Measurements from ENCODE around the gene IKZF5.
A peak's percentile ranks its signal among the peaks of the same experiment; 100 is the strongest.

IKZF5 gene

GRCh38 chr10:122980209-122981065 is 28.2 kb downstream of the IKZF5 start, which contains the start of gene PSTK:
Gene PSTK (plus strand): TSS chr10:122980401. CDS start chr10:122980480, 79 bp downstream.
- peak; percentile 29 for DNase-seq

DNA sequence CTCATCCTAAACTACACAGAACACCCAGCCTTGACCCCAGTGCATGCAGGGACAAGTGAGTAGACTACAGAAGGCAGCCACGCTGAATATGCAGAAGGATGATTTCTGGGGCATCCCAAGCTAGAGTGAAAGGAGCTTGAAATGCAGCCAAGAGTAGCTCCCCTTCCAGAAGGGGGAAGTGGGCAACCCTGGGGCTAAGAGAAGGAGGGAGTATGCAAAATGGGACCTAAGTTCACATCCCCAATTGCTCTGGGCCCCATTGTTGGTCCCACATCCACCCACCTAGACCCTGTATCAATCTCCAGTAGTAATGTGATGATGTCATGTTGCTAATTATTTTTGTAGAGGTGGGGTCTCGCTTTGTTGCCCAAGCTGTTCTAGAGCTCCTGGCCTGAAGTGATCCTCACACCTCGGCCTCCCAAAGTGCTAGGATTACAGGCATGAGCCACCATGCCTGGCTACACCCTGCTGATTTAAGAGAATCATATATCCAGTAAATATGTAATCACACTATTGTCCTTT is 34.0 kb downstream of the IKZF5 start:
- DNase-seq: no peak

GRCh38 chr10:122974023-122974422 is 34.6 kb downstream of the IKZF5 start:
- no peak for DNase-seq

DNA sequence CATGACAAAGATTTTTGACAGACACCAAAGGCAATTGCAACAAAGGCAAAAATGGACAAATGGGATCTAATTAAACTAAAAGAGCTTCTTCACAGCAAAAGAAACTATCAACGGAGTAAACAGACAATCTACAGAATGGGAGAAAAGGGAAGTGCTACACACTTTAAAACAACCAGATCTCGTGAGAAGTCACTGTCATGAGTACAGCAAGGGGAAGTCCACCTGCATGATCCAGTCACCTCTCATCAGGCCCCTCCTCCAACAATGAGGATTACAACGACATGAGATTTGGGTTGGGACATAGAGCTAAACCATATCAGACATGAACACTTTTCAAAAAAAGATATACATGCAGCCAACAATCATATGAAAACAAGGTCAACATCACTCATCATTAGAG is 39.9 kb downstream of the IKZF5 start:
- no peak for DNase-seq

GRCh38 chr10:122966879-122967278 is 41.7 kb downstream of the IKZF5 start:
- no peak for DNase-seq

GRCh38 chr10:122962405-122962804 is 46.2 kb downstream of the IKZF5 start:
- no peak for DNase-seq

DNA sequence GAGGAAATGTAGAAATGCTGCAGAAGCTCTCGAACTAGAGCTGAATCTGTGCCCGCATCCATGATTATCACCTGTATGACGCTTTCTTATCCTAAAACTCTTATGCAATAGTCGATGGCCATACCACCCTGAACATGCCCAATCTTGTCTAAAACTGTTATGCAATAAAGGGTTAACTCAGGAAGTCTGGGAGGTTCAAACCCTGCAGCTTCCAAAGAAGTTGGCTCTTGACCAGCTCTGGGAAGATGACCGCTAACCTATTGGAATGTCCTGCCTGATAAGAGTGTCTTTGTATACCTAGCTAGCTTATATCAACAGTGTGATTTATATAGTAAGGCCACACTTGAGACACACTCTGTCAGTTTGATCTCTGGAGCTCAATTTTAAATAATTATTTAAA is 51.1 kb downstream of the IKZF5 start:
- no peak for DNase-seq

- DNase-seq: no peak
Observed at GRCh38 chr10:122955892-122956291, 52.7 kb downstream of the IKZF5 start.

DNA sequence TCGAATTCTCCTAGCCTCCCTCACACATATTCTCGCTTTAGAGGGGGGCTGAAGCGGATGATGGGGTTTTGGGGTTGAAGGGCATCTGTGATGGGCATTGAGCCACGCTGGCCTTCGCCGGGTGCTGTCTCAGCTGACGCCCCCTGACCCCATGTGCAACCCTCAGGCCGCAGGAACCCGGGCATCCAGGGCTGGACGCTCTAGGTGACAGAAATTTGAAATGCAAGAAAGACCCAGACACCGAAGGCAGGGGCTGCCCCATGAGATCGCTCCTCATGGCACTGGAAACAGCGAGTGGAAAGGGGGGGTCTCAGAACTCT is 53.9 kb downstream of the IKZF5 start:
- DNase-seq: no peak

DNA sequence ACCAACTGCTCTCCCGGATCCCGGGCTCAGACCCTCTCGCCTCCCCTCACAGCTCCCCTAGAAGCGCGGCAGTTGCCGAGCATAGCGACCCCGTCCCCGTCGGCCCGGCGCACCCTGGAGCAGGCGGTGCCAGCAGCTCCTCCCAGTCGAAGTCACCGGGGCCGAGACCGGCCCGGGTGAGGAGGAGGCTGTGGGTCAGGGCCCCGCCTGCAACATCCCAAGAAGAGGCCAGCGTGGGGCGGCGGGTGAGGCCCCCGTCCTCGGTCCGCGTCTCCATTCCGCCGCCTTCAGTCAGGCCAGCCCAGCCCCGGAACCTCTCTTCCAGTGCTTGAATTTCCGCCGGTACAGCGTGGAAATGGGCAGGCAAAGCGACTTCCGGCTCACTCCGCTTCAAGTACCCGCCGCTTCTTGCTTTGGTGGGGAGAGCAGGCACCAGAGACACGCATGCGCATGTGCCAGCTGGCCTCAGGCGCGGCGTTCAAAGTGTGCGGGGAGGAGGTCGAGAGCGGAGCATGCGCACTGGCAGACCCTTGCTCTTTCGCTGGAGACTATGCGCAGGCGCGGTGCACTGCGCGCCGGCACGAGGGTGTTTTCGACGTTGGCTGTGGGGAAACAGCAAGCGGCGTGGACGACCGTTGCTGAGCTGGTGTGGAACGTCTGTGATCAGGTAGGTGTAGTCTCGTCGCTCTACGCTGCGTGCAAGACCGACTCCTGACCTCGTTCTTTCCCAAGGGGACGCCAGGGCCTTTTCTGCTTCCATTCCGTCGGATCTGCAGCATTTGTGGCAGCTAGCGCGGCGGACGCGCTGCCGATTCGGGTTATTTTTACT is 54.5 kb downstream of the IKZF5 start, which contains the start of gene C10orf88:
Gene C10orf88, minus strand, starts transcription at position 326 of the 829 bp plus-strand sequence. Its CDS starts 49 bp downstream, at position 277.
- DNase-seq: peak; percentile 71

DNA sequence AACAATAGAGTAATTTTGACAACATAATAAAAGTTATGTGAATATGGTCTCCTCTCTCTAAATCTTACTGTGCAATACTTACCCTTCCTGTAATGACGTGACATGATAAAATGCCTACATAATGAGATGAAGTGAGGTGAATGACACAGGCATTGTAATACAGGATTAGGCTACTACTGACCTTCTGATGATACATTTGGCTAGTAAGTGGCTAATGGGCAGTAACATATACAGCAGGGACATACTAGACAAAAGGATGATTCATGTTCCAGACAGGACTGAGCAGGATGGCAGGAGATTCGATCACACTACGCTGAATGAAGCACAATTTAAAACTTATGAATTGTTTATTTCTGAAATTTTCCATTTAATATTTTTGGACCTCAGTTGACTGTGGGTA is 59.3 kb downstream of the IKZF5 start:
- DNase-seq: no peak
